HepG2 (cell line): Measurements from ENCODE around the gene ZMYND19.

Experiments used
- EP300 ChIP-seq, 3 experiments: sonication (generic) in 1 of 3; formaldehyde crosslinking in 1 of 3; IDR thresholded peaks; 2 replicates each; pipeline versions ENCODE4 v1.5.1 to v1.6.1; 2011 to 2020; ENCODE audit warnings: low read depth in 2 of 3, low read length in 2 of 3, borderline replicate concordance in 1 of 3, improper control_type of control experiment in 1 of 3, mild to moderate bottlenecking in 1 of 3, missing genetic modification reagents in 1 of 3, moderate library complexity in 1 of 3
- KLF16 ChIP-seq, 2 experiments: sonication (generic) in 1 of 2; formaldehyde crosslinking in 1 of 2; IDR thresholded peaks; 2 replicates each; pipeline versions ENCODE4 v1.6.1 to v1.8.0; 2016 to 2023; ENCODE audit warnings: missing genetic modification reagents in 2 of 2, missing compliant biosample characterization in 1 of 2
- MYC ChIP-seq: sonication (generic); formaldehyde crosslinking; IDR thresholded peaks from 2 replicates; pipeline ENCODE4 v1.9.0; 2021; ENCODE audit warnings: missing genetic modification reagents, borderline replicate concordance
- NFIB ChIP-seq: sonication (generic); formaldehyde crosslinking; IDR thresholded peaks from 2 replicates; pipeline ENCODE4 v1.9.0; 2021; ENCODE audit warnings: missing genetic modification reagents, mild to moderate bottlenecking, borderline replicate concordance
- PLSCR1 ChIP-seq: sonication (generic); formaldehyde crosslinking; IDR thresholded peaks from 2 replicates; pipeline ENCODE4 v1.5.0; 2020; ENCODE audit warnings: missing genetic modification reagents, mild to moderate bottlenecking, borderline replicate concordance
- RAD21 ChIP-seq: fragments of 450-650 bp; formaldehyde crosslinking; IDR thresholded peaks from 2 replicates; pipeline ENCODE4 v1.5.0; 2020; ENCODE audit warnings: mild to moderate bottlenecking
- ZNF503 ChIP-seq: sonication (generic); formaldehyde crosslinking; IDR thresholded peaks from 2 replicates; pipeline ENCODE4 v1.4.0; 2020; ENCODE audit warnings: missing genetic modification reagents

- TF ChIP-seq ZNF503 (CRISPR knock-in tag) (no peak), RAD21 (no peak), EP300 (IDR thresholded peaks at IDR 0.05; ENCODE audit: low read depth in 2 of 2, low read length in 2 of 2) (no peak), EP300 (CRISPR knock-in tag; IDR thresholded peaks at IDR 0.05; ENCODE audit: borderline replicate concordance) (no peak), KLF16 (CRISPR knock-in tag; IDR thresholded peaks at IDR 0.05) (no peak), NFIB (CRISPR knock-in tag) (no peak), MYC (peak; percentile 67), PLSCR1 (CRISPR knock-in tag) (no peak)
Observed at GRCh38 chr9:137534256-137535119, 55.8 kb downstream of the ZMYND19 start.
